H1 (cell line): ENCODE data around the gene SCG3. TPM values are rescaled to one million over a fixed set of nuclear protein-coding genes. Genes with fewer than 3 reads are reported as not detected.

Experiments
- CTCF ChIA-PET: fragments of 300-600 bp; sonication (Branson Sonifier 250); formaldehyde crosslinking; loops from one replicate; lab custom pipeline; 2021; ENCODE audit not compliant: partially characterized antibody; lab: Charles Lee
- POLR2A ChIA-PET: fragments of 300-600 bp; sonication (Branson Sonifier 250); formaldehyde crosslinking; loops from one replicate; lab custom pipeline; 2021; ENCODE audit warnings: inconsistent platforms; ENCODE audit not compliant: partially characterized antibody; lab: Charles Lee
- DNase-seq, 2 experiments: peaks; one replicate each; pipeline versions ENCODE4 v3.0.0 to v3.0.0-alpha.2; 2010 to 2022; ENCODE audit warnings: low spot score in 2 of 2, low read depth in 1 of 2, mixed read lengths in 1 of 2
- FAIRE-seq: peaks from 2 replicates; lab custom pipeline; 2011; peaks lifted over from hg19 to GRCh38; lab: Jason Lieb, UNC
- H2AFZ ChIP-seq: 2 replicates; pipeline ENCODE4 v1.8.1; 2012; ENCODE audit warnings: low read length, inconsistent platforms
- H2AK5ac ChIP-seq: 2 replicates; pipeline ENCODE4 v1.6.1; 2013; ENCODE audit warnings: low read depth, low read length
- H2BK120ac ChIP-seq: replicated peaks from 2 replicates; pipeline ENCODE3; 2013; ENCODE audit warnings: low read depth, low read length, inconsistent platforms
- H2BK12ac ChIP-seq: 2 replicates; pipeline ENCODE4 v1.6.1; 2013; ENCODE audit warnings: low read depth, low read length
- H2BK15ac ChIP-seq: 2 replicates; pipeline ENCODE4 v1.6.1; 2013; ENCODE audit warnings: low read length
- H2BK20ac ChIP-seq: 2 replicates; pipeline ENCODE4 v1.6.1; 2013; ENCODE audit warnings: low read length
- H2BK5ac ChIP-seq: 2 replicates; pipeline ENCODE4 v1.6.1; 2013; ENCODE audit warnings: low read depth, low read length
- H3K14ac ChIP-seq: 2 replicates; pipeline ENCODE4 v1.6.1; 2013; ENCODE audit warnings: inconsistent platforms; ENCODE audit not compliant: insufficient read length
- H3K18ac ChIP-seq: 2 replicates; pipeline ENCODE4 v1.6.1; 2013; ENCODE audit warnings: low read length; ENCODE audit errors: extremely low read depth
- H3K23ac ChIP-seq: 2 replicates; pipeline ENCODE4 v1.6.1; 2013; ENCODE audit warnings: inconsistent platforms; ENCODE audit not compliant: insufficient read length
- H3K23me2 ChIP-seq: 2 replicates; pipeline ENCODE4 v1.6.1; 2013; ENCODE audit warnings: low read depth, low read length
- H3K27ac ChIP-seq: 2 replicates; pipeline ENCODE4 v1.6.1; 2011; ENCODE audit warnings: low read depth, low read length, inconsistent platforms
- H3K27me3 ChIP-seq, 4 experiments: replicated peaks in 1 of 4; 1 replicate in 1 of 4; 2 replicates in 3 of 4; pipeline versions ENCODE4 v1.6.1 to v1.8.1; 2011 to 2013; ENCODE audit warnings: low read length in 3 of 4, mild to moderate bottlenecking in 3 of 4, inconsistent platforms in 2 of 4, mixed read lengths in 2 of 4, moderate library complexity in 1 of 4; ENCODE audit not compliant: control insufficient read depth in 3 of 4, insufficient read depth in 3 of 4; ENCODE audit errors: extremely low read depth in 1 of 4
- H3K36me3 ChIP-seq, 4 experiments: 2 replicates each; pipeline versions ENCODE4 v1.6.1 to v1.8.1; 2011 to 2013; ENCODE audit warnings: mild to moderate bottlenecking in 4 of 4, low read length in 3 of 4, moderate library complexity in 2 of 4, control low read depth in 1 of 4, inconsistent platforms in 1 of 4; ENCODE audit not compliant: insufficient read depth in 4 of 4, control insufficient read depth in 2 of 4
- H3K4ac ChIP-seq: replicated peaks from 2 replicates; pipeline ENCODE3; 2013; ENCODE audit warnings: low read length, low read depth, mixed read lengths, inconsistent platforms; ENCODE audit not compliant: insufficient read length
- H3K4me1 ChIP-seq, 4 experiments: replicated peaks in 1 of 4; 1 replicate in 1 of 4; 2 replicates in 3 of 4; pipeline versions ENCODE4 v1.6.1 to v1.8.1; 2011 to 2013; ENCODE audit warnings: low read length in 3 of 4, inconsistent platforms in 2 of 4, mixed read lengths in 1 of 4; ENCODE audit not compliant: insufficient read depth in 4 of 4, control insufficient read depth in 3 of 4
- H3K4me2 ChIP-seq, 2 experiments: 2 replicates each; pipeline versions ENCODE4 v1.6.1 to v1.8.1; 2011 to 2013; ENCODE audit warnings: low read depth in 2 of 2, low read length in 2 of 2, control low read depth in 1 of 2, inconsistent platforms in 1 of 2, mild to moderate bottlenecking in 1 of 2; ENCODE audit not compliant: insufficient read depth in 1 of 2
- H3K4me3 ChIP-seq, 4 experiments: fragments of 200-600, 300-600 bp in 1 of 4; sonication (generic), shearing (Covaris generic), sonication (Bioruptor Twin) in 1 of 4; 2 replicates each; pipeline versions ENCODE4 v1.5.1 to v1.8.1; 2011 to 2016; ENCODE audit warnings: low read length in 4 of 4, low read depth in 3 of 4, control low read depth in 2 of 4, inconsistent platforms in 2 of 4, mild to moderate bottlenecking in 2 of 4, mixed read lengths in 1 of 4, moderate library complexity in 1 of 4; ENCODE audit not compliant: insufficient read depth in 2 of 4; ENCODE audit errors: extremely low read depth in 1 of 4
- H3K56ac ChIP-seq: replicated peaks from 2 replicates; pipeline ENCODE3; 2013; ENCODE audit warnings: low read depth, mild to moderate bottlenecking, mixed read lengths, low read length, inconsistent platforms; ENCODE audit not compliant: insufficient read length
- H3K79me1 ChIP-seq: 2 replicates; pipeline ENCODE4 v1.6.1; 2013; ENCODE audit warnings: low read depth, low read length, control low read depth
- H3K79me2 ChIP-seq, 2 experiments: 2 replicates each; pipeline versions ENCODE4 v1.6.1 to v1.8.1; 2012 to 2013; ENCODE audit warnings: low read length in 2 of 2, mild to moderate bottlenecking in 2 of 2, inconsistent platforms in 1 of 2; ENCODE audit not compliant: insufficient read depth in 2 of 2, control insufficient read depth in 1 of 2
- H3K9ac ChIP-seq, 4 experiments: replicated peaks in 1 of 4; 1 replicate in 1 of 4; 2 replicates in 3 of 4; pipeline versions ENCODE4 v1.6.1 to v1.8.1; 2011 to 2013; ENCODE audit warnings: low read depth in 3 of 4, low read length in 3 of 4, control low read depth in 2 of 4, mild to moderate bottlenecking in 2 of 4, moderate library complexity in 2 of 4, inconsistent platforms in 1 of 4; ENCODE audit errors: extremely low read depth in 1 of 4
- H3K9me3 ChIP-seq, 2 experiments: 2 replicates each; pipeline versions ENCODE4 v1.6.1 to v1.8.1; 2012 to 2013; ENCODE audit warnings: mild to moderate bottlenecking in 2 of 2, moderate library complexity in 2 of 2, control low read depth in 1 of 2, inconsistent platforms in 1 of 2, low read depth in 1 of 2, low read length in 1 of 2, mixed read lengths in 1 of 2; ENCODE audit not compliant: insufficient read depth in 2 of 2
- H4K20me1 ChIP-seq, 2 experiments: replicated peaks in 1 of 2; 2 replicates each; pipeline versions ENCODE3 to v1.8.1; 2011 to 2013; ENCODE audit warnings: inconsistent platforms in 2 of 2, low read length in 2 of 2, mild to moderate bottlenecking in 1 of 2; ENCODE audit not compliant: insufficient read depth in 2 of 2, control insufficient read depth in 1 of 2
- H4K5ac ChIP-seq: 2 replicates; pipeline ENCODE4 v1.6.1; 2013; ENCODE audit warnings: low read length, low read depth, mixed read lengths, inconsistent platforms; ENCODE audit not compliant: insufficient read length
- H4K8ac ChIP-seq: 2 replicates; pipeline ENCODE4 v1.8.0; 2013; ENCODE audit warnings: mild to moderate bottlenecking, moderate library complexity, low read length, inconsistent platforms; ENCODE audit not compliant: insufficient read depth; ENCODE audit errors: extremely low read depth
- H4K91ac ChIP-seq: replicated peaks from 2 replicates; pipeline ENCODE3; 2013; ENCODE audit warnings: low read length, mixed read lengths, inconsistent platforms; ENCODE audit not compliant: insufficient read length
- BACH1 ChIP-seq: IDR thresholded peaks from 2 replicates; pipeline ENCODE4 v1.6.1; 2012; ENCODE audit warnings: low read length, improper control_type of control experiment
- BRCA1 ChIP-seq: IDR thresholded peaks from 2 replicates; pipeline ENCODE4 v1.6.1; 2012; ENCODE audit warnings: low read depth, low read length, improper control_type of control experiment
- GTF2F1 ChIP-seq: IDR thresholded peaks from 2 replicates; pipeline ENCODE4 v1.6.1; 2012; ENCODE audit warnings: low read depth, low read length, improper control_type of control experiment, borderline replicate concordance
- RAD21 ChIP-seq, 2 experiments: IDR thresholded peaks in 1 of 2; conservative IDR thresholded peaks in 1 of 2; 2 replicates each; pipeline ENCODE4 v1.6.1; 2011; ENCODE audit warnings: low read depth in 2 of 2, low read length in 2 of 2, improper control_type of control experiment in 1 of 2, inconsistent platforms in 1 of 2, mild to moderate bottlenecking in 1 of 2, moderate library complexity in 1 of 2
- SIN3A ChIP-seq, 2 experiments: IDR thresholded peaks in 1 of 2; conservative IDR thresholded peaks in 1 of 2; 2 replicates each; pipeline ENCODE4 v1.6.1; 2011 to 2012; ENCODE audit warnings: low read length in 2 of 2, improper control_type of control experiment in 1 of 2, low read depth in 1 of 2, mild to moderate bottlenecking in 1 of 2
- TCF12 ChIP-seq: IDR thresholded peaks from 2 replicates; pipeline ENCODE4 v1.6.1; 2011; ENCODE audit warnings: low read depth, mild to moderate bottlenecking, low read length
- WGBS, 2 experiments: shearing (Covaris generic) in 1 of 2; methylation state at CpG; one replicate each; pipeline versions ENCODE4 v1.1.6 to v1.1.7; 2013 to 2015; ENCODE audit warnings: low lambda C conversion rate in 2 of 2, mixed read lengths in 2 of 2, inconsistent platforms in 1 of 2, low coverage in 1 of 2, missing lambda C conversion rate in 1 of 2; ENCODE audit not compliant: insufficient replicate concordance in 2 of 2, insufficient coverage in 1 of 2, insufficient read length in 1 of 2; ENCODE audit errors: extremely low coverage in 1 of 2, missing lambda C conversion rate in 1 of 2; 5-methylcytosine and 5-hydroxymethylcytosine counted together
- polyA plus RNA-seq, 7 experiments: library from polyadenylated mRNA; depleted of rRNA in 3 of 7; stranded (reverse) in 5 of 7; unstranded in 2 of 7; fragments of >200 nt in 5 of 7; fragments of 200-250 nt in 2 of 7; gene quantifications; 1 replicate in 5 of 7; 2 replicates in 1 of 7; 4 replicates in 1 of 7; pipeline versions ENCODE4 v1.2.1 to v1.2.3, GENCODE V29; 2011 to 2013; ENCODE audit warnings: missing spikeins in 2 of 7, mixed read lengths in 2 of 7
- total RNA-seq: library from RNA; stranded (reverse); fragmentation: NEBNext Ultra II Directional; extraction: Animal tissue kit (Norgen Biotek cat#: 25700); gene quantifications from 2 replicates; pipeline ENCODE4 v1.2.1, GENCODE V29; 2021
- TF ChIP-seq, protein P1 (sequence below): IDR thresholded peaks from 2 replicates; pipeline ENCODE4 v1.6.1; 2011; ENCODE audit warnings: low read depth, mild to moderate bottlenecking, low read length; ENCODE audit not compliant: insufficient read depth

The SCG3 gene
- total and polyA plus RNA-seq, 2 of the 8 experiments (the other 6 are each of a cell fraction or from before 2014, with no cell fraction given), result 5.2 to 45.9 TPM

DNA sequence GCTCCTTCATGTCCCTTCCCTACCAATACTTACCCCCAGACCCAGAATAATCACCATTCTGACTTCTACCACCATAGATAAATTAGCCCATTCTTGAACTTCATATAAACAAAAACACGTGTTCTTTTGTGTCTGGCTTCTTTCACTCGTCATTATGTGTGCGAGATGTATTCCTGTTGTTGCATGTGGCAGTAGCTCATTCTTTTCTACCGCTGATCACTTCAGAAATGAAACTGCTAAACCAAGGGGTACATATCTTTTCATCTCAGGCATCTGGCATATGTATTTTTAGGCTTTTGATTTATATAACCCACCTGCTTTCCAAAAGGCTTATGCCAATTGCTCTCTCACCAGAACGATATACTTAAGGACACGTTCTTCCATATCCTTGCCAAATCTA, 13.8 kb upstream of the SCG3 start:
- no peak overlapping the region for H4K5ac ChIP-seq
- H3K23ac ChIP-seq, result no peak overlapping the region
- no peak for FAIRE-seq
- H3K79me1 ChIP-seq, result no peaks in the 10 kb centered on the region
- no peak for DNase-seq
- peaks cover 0 to 3% (median 0%) of the 10 kb centered on the region in 4 experiments; a peak in 1 of 7 replicates for H3K4me1 ChIP-seq
- H3K36me3 ChIP-seq, result no peaks in the 10 kb centered on the region
- 89% methylated on average over 6 of the region's 6 CpGs; no CpG with 5 or more reads in 1 of the 2 experiments for WGBS, 2 experiments
- H3K9me3 ChIP-seq, result no peaks in the 10 kb centered on the region
- no peak overlapping the region for H3K18ac ChIP-seq
- no peak overlapping the region for H2BK120ac ChIP-seq
- no peak overlapping the region for H3K4ac ChIP-seq
- H3K56ac ChIP-seq, result no peak overlapping the region
- no peak overlapping the region for H2BK12ac ChIP-seq
- H2BK5ac ChIP-seq, result no peak overlapping the region
- no peak overlapping the region for H2AFZ ChIP-seq
- no peak overlapping the region for H3K14ac ChIP-seq
- no peak overlapping the region for H2BK15ac ChIP-seq
- no peaks in the 10 kb centered on the region for H3K27me3 ChIP-seq
- TF ChIP-seq BACH1, result no peak
- TF ChIP-seq BRCA1, result no peak
- TF ChIP-seq TCF12, result no peak
- TF ChIP-seq, protein P1, sequence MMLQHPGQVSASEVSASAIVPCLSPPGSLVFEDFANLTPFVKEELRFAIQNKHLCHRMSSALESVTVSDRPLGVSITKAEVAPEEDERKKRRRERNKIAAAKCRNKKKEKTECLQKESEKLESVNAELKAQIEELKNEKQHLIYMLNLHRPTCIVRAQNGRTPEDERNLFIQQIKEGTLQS, result no peak
- TF ChIP-seq RAD21 (IDR thresholded peaks at IDR 0.05 in 1 of 2, conservative IDR thresholded peaks at IDR 0.05 in 1 of 2; ENCODE audit: low read depth in 2 of 2, low read length in 2 of 2), result no peak
- no peak for TF ChIP-seq GTF2F1
- no peak for TF ChIP-seq SIN3A (conservative IDR thresholded peaks at IDR 0.05 in 1 of 2, IDR thresholded peaks at IDR 0.05 in 1 of 2; ENCODE audit: low read depth in 1 of 2, low read length in 2 of 2)
- H2BK20ac ChIP-seq, result no peak overlapping the region
- no peak overlapping the region for H3K27ac ChIP-seq
- no peak overlapping the region for H3K9ac ChIP-seq
- POLR2A ChIA-PET, result interaction anchor here (1.5 kb wide), 1 partner anchor 13 kb away, joined by 4 read pairs; no protein-coding TSS in a partner anchor
- H4K20me1 ChIP-seq, result no peaks in the 10 kb centered on the region
- no peak overlapping the region for H3K4me2 ChIP-seq
- no peaks in the 10 kb centered on the region for H3K23me2 ChIP-seq
- no peak overlapping the region for H4K91ac ChIP-seq
- no peak overlapping the region for H3K4me3 ChIP-seq
- no peak overlapping the region for H4K8ac ChIP-seq
- no peaks in the 10 kb centered on the region for H3K79me2 ChIP-seq
- CTCF ChIA-PET, result interaction anchor here (0.9 to 3.2 kb wide), 5 partner anchors 11 to 539 kb away, joined by 3 to 13 read pairs (median 3); no protein-coding TSS in a partner anchor
- H2AK5ac ChIP-seq, result no peak overlapping the region
